Stomach smooth muscle (tissue), 2 donors: ENCODE data around the gene ZNF618.

Experiments
- H3K27ac ChIP-seq: one replicate; pipeline ENCODE4 v1.7.0; 2013; ENCODE audit warnings: mild to moderate bottlenecking, low read length, inconsistent platforms
- H3K27me3 ChIP-seq, 2 donors: one replicate each; pipeline ENCODE4 v1.7.0; 2013; ENCODE audit warnings: low read length in 2 of 2; ENCODE audit not compliant: insufficient read depth in 2 of 2, control insufficient read depth in 1 of 2
- H3K36me3 ChIP-seq, 2 donors: one replicate each; pipeline ENCODE4 v1.7.0; 2013; ENCODE audit warnings: low read length in 2 of 2; ENCODE audit not compliant: control insufficient read depth in 2 of 2, insufficient read depth in 2 of 2
- H3K4me1 ChIP-seq: one replicate; pipeline ENCODE4 v1.7.0; 2013; ENCODE audit warnings: low read length; ENCODE audit not compliant: control insufficient read depth, insufficient read depth
- H3K4me3 ChIP-seq, 2 donors: one replicate each; pipeline ENCODE4 v1.7.0; 2013; ENCODE audit warnings: low read length in 2 of 2
- H3K9ac ChIP-seq, 2 donors: one replicate each; pipeline ENCODE4 v1.7.0; 2013; ENCODE audit warnings: low read length in 2 of 2, mild to moderate bottlenecking in 1 of 2
- H3K9me3 ChIP-seq, 2 donors: one replicate each; pipeline ENCODE4 v1.7.0; 2013; ENCODE audit warnings: low read length in 2 of 2; ENCODE audit not compliant: control insufficient read depth in 2 of 2
- donor health status: healthy.
- donor health status: Pancreatic carcinoma.

ZNF618 gene

GRCh38 chr9:114093761-114094505 is 217.8 kb downstream of the ZNF618 start:
- no peak overlapping the region for H3K4me3 ChIP-seq
- no peak overlapping the region for H3K27ac ChIP-seq
- peaks cover 8% of the 10 kb centered on the region for H3K4me1 ChIP-seq
- H3K9me3 ChIP-seq = no peaks in the 10 kb centered on the region
- peaks cover 9 to 15% of the 10 kb centered on the region in 2 donors for H3K27me3 ChIP-seq
- H3K36me3 ChIP-seq = no peaks in the 10 kb centered on the region
- no peak overlapping the region for H3K9ac ChIP-seq

GRCh38 chr9:114094971-114095370 is 218.9 kb downstream of the ZNF618 start:
- Histone ChIP-seq H3K9me3 (no peaks in the 10 kb centered on the region), H3K36me3 (no peaks in the 10 kb centered on the region), H3K9ac (no peak overlapping the region), H3K27me3 (peaks cover 10 to 26% of the 10 kb centered on the region in 2 donors), H3K4me3 (no peak overlapping the region), H3K4me1 (peaks cover 11% of the 10 kb centered on the region), H3K27ac (no peak overlapping the region)

- Histone ChIP-seq H3K9ac (no peak overlapping the region), H3K27me3 (peaks cover 12 to 26% of the 10 kb centered on the region in 2 donors), H3K9me3 (no peaks in the 10 kb centered on the region), H3K4me3 (no peak overlapping the region), H3K4me1 (peaks cover 11% of the 10 kb centered on the region), H3K27ac (no peak overlapping the region), H3K36me3 (no peaks in the 10 kb centered on the region)
Observed at GRCh38 chr9:114096041-114096511, 220.0 kb downstream of the ZNF618 start.

GRCh38 chr9:114096866-114097612 is 220.9 kb downstream of the ZNF618 start:
- Histone ChIP-seq H3K27me3 (peaks cover 12 to 26% of the 10 kb centered on the region in 2 donors), H3K4me3 (peak overlapping the region in 1 of 2 donors; percentile 58), H3K27ac (no peak overlapping the region), H3K36me3 (no peaks in the 10 kb centered on the region), H3K9ac (no peak overlapping the region), H3K4me1 (peaks cover 11% of the 10 kb centered on the region), H3K9me3 (peaks cover 0 to 6% of the 10 kb centered on the region in 2 donors)

GRCh38 chr9:114097613-114098020 is 221.5 kb downstream of the ZNF618 start:
- H3K9me3 ChIP-seq = peaks cover 0 to 6% of the 10 kb centered on the region in 2 donors
- no peak overlapping the region for H3K9ac ChIP-seq
- peak overlapping the region; percentile 4 to 58 for H3K4me3 ChIP-seq
- no peaks in the 10 kb centered on the region for H3K36me3 ChIP-seq
- H3K27ac ChIP-seq = no peak overlapping the region
- peaks cover 10 to 26% of the 10 kb centered on the region in 2 donors for H3K27me3 ChIP-seq
- peaks cover 11% of the 10 kb centered on the region for H3K4me1 ChIP-seq

GRCh38 chr9:114098021-114098935 is 222.2 kb downstream of the ZNF618 start:
- Histone ChIP-seq H3K4me1 (peaks cover 11% of the 10 kb centered on the region), H3K9ac (no peak overlapping the region), H3K36me3 (no peaks in the 10 kb centered on the region), H3K9me3 (peaks cover 0 to 6% of the 10 kb centered on the region in 2 donors), H3K4me3 (peak overlapping the region in 1 of 2 donors; percentile 58), H3K27ac (no peak overlapping the region), H3K27me3 (peaks cover 9 to 26% of the 10 kb centered on the region in 2 donors)

GRCh38 chr9:114098936-114099668 is 223.0 kb downstream of the ZNF618 start, which contains the start of gene KIF12:
Gene KIF12 (minus strand): TSS chr9:114099292. CDS start chr9:114099276, 16 bp downstream.
- no peak within 1 kb of the TSS for H3K27ac ChIP-seq
- H3K4me1 ChIP-seq = peaks cover 11% of the 10 kb centered on the region
- H3K9ac ChIP-seq = no peak within 1 kb of the TSS
- peaks cover 0 to 6% of the 10 kb centered on the region in 2 donors for H3K9me3 ChIP-seq
- H3K27me3 ChIP-seq = peaks cover 9 to 26% of the 10 kb centered on the region in 2 donors
- no peaks in the 10 kb centered on the region for H3K36me3 ChIP-seq
- peak within 1 kb of the TSS in 1 of 2 donors; percentile 58 for H3K4me3 ChIP-seq

- H3K27ac ChIP-seq = no peak overlapping the region
- peaks cover 9 to 26% of the 10 kb centered on the region in 2 donors for H3K27me3 ChIP-seq
- H3K36me3 ChIP-seq = no peaks in the 10 kb centered on the region
- H3K9ac ChIP-seq = no peak overlapping the region
- H3K9me3 ChIP-seq = peaks cover 0 to 6% of the 10 kb centered on the region in 2 donors
- H3K4me3 ChIP-seq = no peak overlapping the region
- peaks cover 11% of the 10 kb centered on the region for H3K4me1 ChIP-seq
Observed at GRCh38 chr9:114099669-114100270, 223.7 kb downstream of the ZNF618 start.

- no peak overlapping the region for H3K9ac ChIP-seq
- peaks cover 9 to 26% of the 10 kb centered on the region in 2 donors for H3K27me3 ChIP-seq
- H3K36me3 ChIP-seq = no peaks in the 10 kb centered on the region
- H3K4me3 ChIP-seq = no peak overlapping the region
- peaks cover 11% of the 10 kb centered on the region for H3K4me1 ChIP-seq
- H3K9me3 ChIP-seq = peaks cover 0 to 6% of the 10 kb centered on the region in 2 donors
- no peak overlapping the region for H3K27ac ChIP-seq
Observed at GRCh38 chr9:114100536-114100935, 224.4 kb downstream of the ZNF618 start.
